NCI-H460 (cell line): ENCODE measurements around the gene XXYLT1. TPM values are rescaled to one million over a fixed set of nuclear protein-coding genes. Genes with fewer than 3 reads are reported as not detected.

Experiments used
- DNase-seq: peaks from one replicate; pipeline ENCODE4 v3.0.0-alpha.2; 2016; ENCODE audit warnings: low read depth; ENCODE audit errors: extremely low read depth
- total RNA-seq: library from RNA; depleted of rRNA; stranded (reverse); fragments of >200 nt; shearing (Covaris generic); gene quantifications from 2 replicates; pipeline ENCODE4 v1.2.3, GENCODE V29; 2014

Gene XXYLT1
- total RNA-seq, 1 experiment from 2014 or later = 9.2 TPM

GRCh38 chr3:195071916-195072820 is 198.8 kb downstream of the XXYLT1 start:
- DNase-seq = no peak

- no peak for DNase-seq
Measured at GRCh38 chr3:195071011-195071728, 199.8 kb downstream of the XXYLT1 start.

GRCh38 chr3:195070336-195070735 is 200.6 kb downstream of the XXYLT1 start:
- no peak for DNase-seq

- DNase-seq = no peak
Measured at GRCh38 chr3:195069501-195070251, 201.3 kb downstream of the XXYLT1 start.

- DNase-seq = no peak
Measured at GRCh38 chr3:195068084-195069080, 202.6 kb downstream of the XXYLT1 start.

GRCh38 chr3:195066441-195066841 is 204.5 kb downstream of the XXYLT1 start:
- DNase-seq = no peak

GRCh38 chr3:195065864-195066185 is 205.1 kb downstream of the XXYLT1 start:
- DNase-seq = no peak

- no peak for DNase-seq
Measured at GRCh38 chr3:195065142-195065863, 205.7 kb downstream of the XXYLT1 start.

GRCh38 chr3:195064300-195064931 is 206.5 kb downstream of the XXYLT1 start:
- no peak for DNase-seq

- DNase-seq = no peak
Measured at GRCh38 chr3:195063581-195064193, 207.3 kb downstream of the XXYLT1 start.

- no peak for DNase-seq
Measured at GRCh38 chr3:195062866-195063540, 208.0 kb downstream of the XXYLT1 start.

GRCh38 chr3:195061756-195062655 is 209.0 kb downstream of the XXYLT1 start:
- no peak for DNase-seq

- DNase-seq = no peak
Measured at GRCh38 chr3:195060531-195061291, 210.2 kb downstream of the XXYLT1 start.

- DNase-seq = no peak
Measured at GRCh38 chr3:195060217-195060481, 210.8 kb downstream of the XXYLT1 start.

GRCh38 chr3:195059471-195060216 is 211.3 kb downstream of the XXYLT1 start:
- DNase-seq = no peak

GRCh38 chr3:195059006-195059350 is 212.0 kb downstream of the XXYLT1 start:
- DNase-seq = no peak
